PC-3 (cell line): ENCODE measurements around the gene PRKN. TPM values are rescaled to one million over a fixed set of nuclear protein-coding genes. Genes with fewer than 3 reads are reported as not detected.

Source experiments
- ATAC-seq: fragments of 200-7000 bp; cut with Tn5 transposase; 2 replicates; pipeline ENCODE4 v1.9.1; 2020; ENCODE audit warnings: mild to moderate bottlenecking, moderate library complexity
- BruUV-seq: library from RNA; stranded (reverse); fragments of 400-500 nt; replicated peaks from 2 replicates; lab custom pipeline; 2021; lab: Mats Ljungman, UMichigan
- CTCF ChIA-PET: fragments of 300-600 bp; sonication (Branson Sonifier 250); formaldehyde crosslinking; loops from one replicate; lab custom pipeline; 2022; ENCODE audit warnings: antibody characterized with exemption; lab: Charles Lee
- POLR2A ChIA-PET: fragments of 300-600 bp; sonication (Branson Sonifier 250); formaldehyde crosslinking; loops from one replicate; lab custom pipeline; 2022; ENCODE audit warnings: antibody characterized with exemption; ENCODE audit not compliant: unreplicated experiment; lab: Charles Lee
- DNase-seq: peaks from one replicate; pipeline ENCODE4 v3.0.0-alpha.2; 2015
- H2AFZ ChIP-seq: fragments of 300-600 bp; sonication (generic); 2 replicates; pipeline ENCODE4 v1.6.0; 2016; ENCODE audit warnings: antibody characterized with exemption, low read length
- H3F3A ChIP-seq: fragments of 300-600 bp; sonication (generic); one replicate; pipeline ENCODE4 v1.6.0; 2017; ENCODE audit warnings: antibody characterized with exemption, low read length, control low read depth, mild to moderate bottlenecking; ENCODE audit not compliant: unreplicated experiment
- H3K27ac ChIP-seq: fragments of 300-600 bp; sonication (generic); 2 replicates; pipeline ENCODE4 v1.5.1; 2016; ENCODE audit warnings: mild to moderate bottlenecking, low read length
- H3K27me3 ChIP-seq: fragments of 300-600 bp; sonication (generic); 2 replicates; pipeline ENCODE4 v1.6.1; 2016; ENCODE audit warnings: low read length, mixed read lengths
- H3K36me3 ChIP-seq: fragments of 300-600 bp; sonication (generic); 2 replicates; pipeline ENCODE4 v1.6.1; 2016; ENCODE audit warnings: low read depth, mixed run types, low read length, mixed read lengths
- H3K4me1 ChIP-seq: fragments of 300-600 bp; sonication (generic); 2 replicates; pipeline ENCODE4 v1.5.1; 2016; ENCODE audit warnings: low read length; ENCODE audit not compliant: insufficient read depth
- H3K4me2 ChIP-seq: fragments of 300-600 bp; sonication (generic); 2 replicates; pipeline ENCODE4 v1.6.0; 2016; ENCODE audit warnings: low read length
- H3K4me3 ChIP-seq: fragments of 300-600 bp; sonication (generic); 2 replicates; pipeline ENCODE4 v1.5.1; 2016; ENCODE audit warnings: mild to moderate bottlenecking, low read length, mixed read lengths
- H3K79me2 ChIP-seq: fragments of 300-600 bp; sonication (generic); 2 replicates; pipeline ENCODE4 v1.6.1; 2017; ENCODE audit warnings: low read length, mixed read lengths
- H3K9ac ChIP-seq: fragments of 300-600 bp; sonication (generic); 2 replicates; pipeline ENCODE4 v1.6.0; 2016; ENCODE audit warnings: mild to moderate bottlenecking, low read length
- H3K9me2 ChIP-seq: fragments of 300-600 bp; sonication (generic); replicated peaks from 2 replicates; pipeline ENCODE4 v1.6.1; 2016; ENCODE audit warnings: mixed run types, low read length, mixed read lengths
- H3K9me3 ChIP-seq: fragments of 300-600 bp; sonication (generic); 2 replicates; pipeline ENCODE4 v1.6.1; 2016; ENCODE audit warnings: low read length, mixed read lengths
- H4K20me1 ChIP-seq: fragments of 300-600 bp; sonication (generic); 2 replicates; pipeline ENCODE4 v1.6.1; 2016; ENCODE audit warnings: low read length, mixed read lengths
- EZH2 ChIP-seq: fragments of 300-600 bp; sonication (generic); IDR thresholded peaks from one replicate; pipeline ENCODE4 v1.6.1; 2017; ENCODE audit warnings: antibody characterized with exemption, mild to moderate bottlenecking, low read length; ENCODE audit not compliant: unreplicated experiment
- EZH2phosphoT487 ChIP-seq: fragments of 300-600 bp; sonication (generic); IDR thresholded peaks from 2 replicates; pipeline ENCODE4 v1.6.1; 2018; ENCODE audit warnings: mild to moderate bottlenecking, antibody characterized with exemption, low read length, borderline replicate concordance
- intact Hi-C: fragments of 100-400 bp; cut with micrococcal nuclease; formaldehyde crosslinking; loops from 2 replicates; pipeline ENCODE4 v1.9.0; 2023
- total RNA-seq: library from RNA; depleted of rRNA; stranded (reverse); fragments of >200 nt; gene quantifications from 2 replicates; pipeline ENCODE4 v1.2.3, GENCODE V29; 2014
- TF ChIP-seq, protein P1 (sequence below): fragments of 300-600 bp; sonication (generic); conservative IDR thresholded peaks from 2 replicates; pipeline ENCODE4 v1.5.1; 2017; ENCODE audit warnings: antibody characterized with exemption, low read depth, mild to moderate bottlenecking, low read length

The PRKN gene
- total RNA-seq, 1 experiment from 2014 or later, result not detected

DNA sequence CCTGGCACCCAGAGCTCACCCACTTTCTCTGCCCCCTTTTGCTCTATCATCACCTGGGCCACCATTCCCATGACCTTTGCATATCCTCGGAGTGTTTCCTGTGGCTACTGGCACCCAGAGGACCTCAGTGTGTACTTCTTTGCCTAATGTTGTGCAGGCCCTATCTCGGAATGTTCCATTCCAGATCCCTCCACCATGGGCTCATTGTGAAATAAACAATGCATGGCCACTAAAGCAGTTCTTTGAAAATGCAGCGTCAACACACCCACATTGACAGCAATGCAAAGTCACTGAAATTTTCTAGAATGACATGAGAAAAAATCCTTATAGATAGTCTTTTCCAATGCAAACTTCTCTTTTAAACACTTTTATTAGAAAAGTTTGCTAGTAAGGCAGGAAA is 1380.8 kb downstream of the PRKN start:
- H3K27me3 ChIP-seq, result no peaks in the 10 kb centered on the region
- H3K36me3 ChIP-seq, result no peaks in the 10 kb centered on the region
- BruUV-seq, result no TSS peak
- DNase-seq (no peak), ATAC-seq (no peak)
- H3F3A ChIP-seq, result no peaks in the 10 kb centered on the region
- H2AFZ ChIP-seq, result no peak overlapping the region
- no peaks in the 10 kb centered on the region for H3K4me1 ChIP-seq
- no peak overlapping the region for H3K27ac ChIP-seq
- TF ChIP-seq, protein P1, sequence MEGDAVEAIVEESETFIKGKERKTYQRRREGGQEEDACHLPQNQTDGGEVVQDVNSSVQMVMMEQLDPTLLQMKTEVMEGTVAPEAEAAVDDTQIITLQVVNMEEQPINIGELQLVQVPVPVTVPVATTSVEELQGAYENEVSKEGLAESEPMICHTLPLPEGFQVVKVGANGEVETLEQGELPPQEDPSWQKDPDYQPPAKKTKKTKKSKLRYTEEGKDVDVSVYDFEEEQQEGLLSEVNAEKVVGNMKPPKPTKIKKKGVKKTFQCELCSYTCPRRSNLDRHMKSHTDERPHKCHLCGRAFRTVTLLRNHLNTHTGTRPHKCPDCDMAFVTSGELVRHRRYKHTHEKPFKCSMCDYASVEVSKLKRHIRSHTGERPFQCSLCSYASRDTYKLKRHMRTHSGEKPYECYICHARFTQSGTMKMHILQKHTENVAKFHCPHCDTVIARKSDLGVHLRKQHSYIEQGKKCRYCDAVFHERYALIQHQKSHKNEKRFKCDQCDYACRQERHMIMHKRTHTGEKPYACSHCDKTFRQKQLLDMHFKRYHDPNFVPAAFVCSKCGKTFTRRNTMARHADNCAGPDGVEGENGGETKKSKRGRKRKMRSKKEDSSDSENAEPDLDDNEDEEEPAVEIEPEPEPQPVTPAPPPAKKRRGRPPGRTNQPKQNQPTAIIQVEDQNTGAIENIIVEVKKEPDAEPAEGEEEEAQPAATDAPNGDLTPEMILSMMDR, result no peak
- TF ChIP-seq EZH2, result no peak
- ChIA-PET CTCF (interaction anchor here (0.7 kb wide), 1 partner anchor 85 kb away, joined by 3 read pairs; no protein-coding TSS in a partner anchor), POLR2A (no interaction called here)
- no peaks in the 10 kb centered on the region for H3K9me2 ChIP-seq
- intact Hi-C loops, result no loop called here
- no peaks in the 10 kb centered on the region for H3K79me2 ChIP-seq
- H3K4me3 ChIP-seq, result no peak overlapping the region
- no peaks in the 10 kb centered on the region for H4K20me1 ChIP-seq
- no peaks in the 10 kb centered on the region for H3K9me3 ChIP-seq
- no peak overlapping the region for H3K4me2 ChIP-seq
- H3K9ac ChIP-seq, result no peak overlapping the region

GRCh38 chr6:161344626-161345025 is 1382.9 kb downstream of the PRKN start:
- H3K79me2 ChIP-seq, result no peaks in the 10 kb centered on the region

GRCh38 chr6:161342039-161342438 is 1385.5 kb downstream of the PRKN start:
- CTCF ChIA-PET, result no interaction called here
- Histone ChIP-seq H3K9me3 (no peaks in the 10 kb centered on the region), H3F3A (no peaks in the 10 kb centered on the region), H2AFZ (no peak overlapping the region), H3K79me2 (no peaks in the 10 kb centered on the region), H3K4me2 (no peak overlapping the region), H3K27ac (no peak overlapping the region), H3K4me3 (no peak overlapping the region), H3K9ac (no peak overlapping the region), H3K36me3 (no peaks in the 10 kb centered on the region), H3K27me3 (no peaks in the 10 kb centered on the region), H4K20me1 (no peaks in the 10 kb centered on the region), H3K4me1 (no peaks in the 10 kb centered on the region), H3K9me2 (no peaks in the 10 kb centered on the region)
- POLR2A ChIA-PET, result no interaction called here
- BruUV-seq, result no TSS peak
- TF ChIP-seq, protein P1, result no peak
- TF ChIP-seq EZH2 (no peak), EZH2phosphoT487 (no peak)
- DNase-seq (peak; percentile 6), ATAC-seq (no peak)
- intact Hi-C loops, result no loop called here

More at GRCh38 chr6:161344626-161345025, 1382.9 kb downstream of the PRKN start:
- intact Hi-C loops, result no loop called here
- Histone ChIP-seq H3K27me3 (no peaks in the 10 kb centered on the region), H3K9me2 (no peaks in the 10 kb centered on the region), H2AFZ (no peak overlapping the region), H3F3A (no peaks in the 10 kb centered on the region), H3K4me2 (no peak overlapping the region), H4K20me1 (no peaks in the 10 kb centered on the region), H3K27ac (no peak overlapping the region), H3K4me1 (no peaks in the 10 kb centered on the region), H3K9me3 (no peaks in the 10 kb centered on the region), H3K4me3 (no peak overlapping the region), H3K9ac (no peak overlapping the region), H3K36me3 (no peaks in the 10 kb centered on the region)
- TF ChIP-seq EZH2, result no peak
- TF ChIP-seq, protein P1, result no peak
- TF ChIP-seq EZH2phosphoT487, result no peak
- no peak for DNase-seq
- no peak for ATAC-seq
- POLR2A ChIA-PET, result no interaction called here
- BruUV-seq, result no TSS peak
- CTCF ChIA-PET, result no interaction called here
